Measurements from ENCODE around the gene KIF18A. TPM values are rescaled to one million over a fixed set of nuclear protein-coding genes. Genes with fewer than 3 reads are reported as not detected.
A peak's percentile ranks its signal among the peaks of the same experiment; 100 is the strongest.

KIF18A gene
- total and polyA plus RNA-seq, 2 of the 13 experiments (the other 11 are each of a cell fraction or from before 2014, with no cell fraction given): 3.4 to 14.4 TPM

GRCh38 chr11:28110108-28110820 is 2.3 kb upstream of the KIF18A start (continued):
- TF ChIP-seq IKZF5 (CRISPR knock-in tag; IDR thresholded peaks at IDR 0.05): peak; percentile 97
- TF ChIP-seq, protein P1, sequence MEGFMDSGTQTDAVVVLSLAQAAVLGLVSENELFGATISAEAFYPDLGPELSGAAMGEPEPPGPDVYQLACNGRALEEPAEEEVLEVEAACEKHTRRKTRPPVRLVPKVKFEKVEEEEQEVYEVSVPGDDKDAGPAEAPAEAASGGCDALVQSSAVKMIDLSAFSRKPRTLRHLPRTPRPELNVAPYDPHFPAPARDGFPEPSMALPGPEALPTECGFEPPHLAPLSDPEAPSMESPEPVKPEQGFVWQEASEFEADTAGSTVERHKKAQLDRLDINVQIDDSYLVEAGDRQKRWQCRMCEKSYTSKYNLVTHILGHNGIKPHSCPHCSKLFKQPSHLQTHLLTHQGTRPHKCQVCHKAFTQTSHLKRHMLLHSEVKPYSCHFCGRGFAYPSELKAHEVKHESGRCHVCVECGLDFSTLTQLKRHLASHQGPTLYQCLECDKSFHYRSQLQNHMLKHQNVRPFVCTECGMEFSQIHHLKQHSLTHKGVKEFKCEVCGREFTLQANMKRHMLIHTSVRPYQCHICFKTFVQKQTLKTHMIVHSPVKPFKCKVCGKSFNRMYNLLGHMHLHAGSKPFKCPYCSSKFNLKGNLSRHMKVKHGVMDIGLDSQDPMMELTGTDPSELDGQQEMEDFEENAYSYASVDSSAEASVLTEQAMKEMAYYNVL (CRISPR knock-in tag; IDR thresholded peaks at IDR 0.05; ENCODE audit: borderline replicate concordance): no peak
- peak; percentile 98 for TF ChIP-seq SALL2 (CRISPR knock-in tag; IDR thresholded peaks at IDR 0.05)
- TF ChIP-seq HOXA3 (CRISPR knock-in tag; IDR thresholded peaks at IDR 0.05): peak; percentile 95
- TF ChIP-seq SPEN (CRISPR knock-in tag; IDR thresholded peaks at IDR 0.05; ENCODE audit: low read depth): peak; percentile 97
- no peak for TF ChIP-seq NR1H2 (CRISPR knock-in tag; IDR thresholded peaks at IDR 0.05; ENCODE audit: borderline replicate concordance, low read depth)
- peak; percentile 66 for TF ChIP-seq HMG20A (CRISPR knock-in tag; IDR thresholded peaks at IDR 0.05; ENCODE audit: borderline replicate concordance)
- no peak for TF ChIP-seq REL (CRISPR knock-in tag; conservative IDR thresholded peaks at IDR 0.05)
- TF ChIP-seq, protein P2, sequence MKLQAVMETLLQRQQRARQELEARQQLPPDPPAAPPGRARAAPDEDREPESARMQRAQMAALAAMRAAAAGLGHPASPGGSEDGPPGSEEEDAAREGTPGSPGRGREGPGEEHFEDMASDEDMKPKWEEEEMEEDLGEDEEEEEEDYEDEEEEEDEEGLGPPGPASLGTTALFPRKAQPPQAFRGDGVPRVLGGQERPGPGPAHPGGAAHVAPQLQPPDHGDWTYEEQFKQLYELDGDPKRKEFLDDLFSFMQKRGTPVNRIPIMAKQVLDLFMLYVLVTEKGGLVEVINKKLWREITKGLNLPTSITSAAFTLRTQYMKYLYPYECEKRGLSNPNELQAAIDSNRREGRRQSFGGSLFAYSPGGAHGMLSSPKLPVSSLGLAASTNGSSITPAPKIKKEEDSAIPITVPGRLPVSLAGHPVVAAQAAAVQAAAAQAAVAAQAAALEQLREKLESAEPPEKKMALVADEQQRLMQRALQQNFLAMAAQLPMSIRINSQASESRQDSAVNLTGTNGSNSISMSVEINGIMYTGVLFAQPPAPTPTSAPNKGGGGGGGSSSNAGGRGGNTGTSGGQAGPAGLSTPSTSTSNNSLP (IDR thresholded peaks at IDR 0.05; ENCODE audit: low read depth, low read length): peak; percentile 26; the same call in 1 of the 2 replicates
- TF ChIP-seq TBP (CRISPR knock-in tag; IDR thresholded peaks at IDR 0.05): no peak
- TF ChIP-seq ZBTB44 (CRISPR knock-in tag; IDR thresholded peaks at IDR 0.05): peak; percentile 87; the same call in 1 of the 2 replicates
- peak; percentile 81; the same call in 1 of the 2 replicates for TF ChIP-seq SATB2 (CRISPR knock-in tag; IDR thresholded peaks at IDR 0.05)
- peak; percentile 49; the same call in 1 of the 2 replicates for TF ChIP-seq ZFP36L2 (CRISPR knock-in tag; IDR thresholded peaks at IDR 0.05)
- TF ChIP-seq NCOR1 (IDR thresholded peaks at IDR 0.05; ENCODE audit: borderline replicate concordance, low read length): peak; percentile 39; the same call in 1 of the 2 replicates
- TF ChIP-seq MED8 (CRISPR knock-in tag; IDR thresholded peaks at IDR 0.05; ENCODE audit: insufficient replicate concordance): peak; percentile 75
- TF ChIP-seq ZEB1 (IDR thresholded peaks at IDR 0.05; ENCODE audit: insufficient replicate concordance, low read depth): peak; percentile 85
- TF ChIP-seq ZNF629 (CRISPR knock-in tag; conservative IDR thresholded peaks at IDR 0.05): peak; percentile 72
- TF ChIP-seq TARDBP (CRISPR knock-in tag; IDR thresholded peaks at IDR 0.05): peak; percentile 95
- peak; percentile 49; the same call in 1 of the 2 replicates for TF ChIP-seq NR2F2 (IDR thresholded peaks at IDR 0.05; ENCODE audit: borderline replicate concordance, low read depth)
- no peak for TF ChIP-seq ZNF790 (CRISPR knock-in tag; IDR thresholded peaks at IDR 0.05; ENCODE audit: borderline replicate concordance)
- peak; percentile 75 for TF ChIP-seq MEF2D (CRISPR knock-in tag; IDR thresholded peaks at IDR 0.05)
